CD4-positive, alpha-beta T cell treated with Interleukin-15 for 4 hours (primary cell): ENCODE results near the gene KATNIP.

Source experiments
- DNase-seq: peaks from one replicate; pipeline ENCODE4 v3.0.0-alpha.2; 2020; ENCODE audit warnings: low spot score

The KATNIP gene

GRCh38 chr16:27585200-27585599, 35.3 kb downstream of the KATNIP start:
- no peak for DNase-seq

- no peak for DNase-seq
Measured at GRCh38 chr16:27586711-27587110, 36.8 kb downstream of the KATNIP start.

GRCh38 chr16:27588057-27588456, 38.1 kb downstream of the KATNIP start:
- DNase-seq: no peak

GRCh38 chr16:27591837-27592236, 41.9 kb downstream of the KATNIP start:
- no peak for DNase-seq

GRCh38 chr16:27595475-27595874, 45.5 kb downstream of the KATNIP start:
- no peak for DNase-seq

- no peak for DNase-seq
Measured at GRCh38 chr16:27595993-27596392, 46.0 kb downstream of the KATNIP start.

- no peak for DNase-seq
Measured at GRCh38 chr16:27596411-27596810, 46.5 kb downstream of the KATNIP start.

- no peak for DNase-seq
Measured at GRCh38 chr16:27597361-27597760, 47.4 kb downstream of the KATNIP start.

- DNase-seq: no peak
Measured at GRCh38 chr16:27598220-27598619, 48.3 kb downstream of the KATNIP start.

GRCh38 chr16:27598931-27599565, 49.1 kb downstream of the KATNIP start:
- DNase-seq: no peak

- no peak for DNase-seq
Measured at GRCh38 chr16:27599606-27600005, 49.7 kb downstream of the KATNIP start.
